Bronchial epithelial cell (primary cell): ENCODE measurements around the gene YTHDF2. TPM values are rescaled to one million over a fixed set of nuclear protein-coding genes. Genes with fewer than 3 reads are reported as not detected.
"Not testable (repeated sequence)": the region's sequence is repeated elsewhere in the genome, so short reads cannot be mapped to it uniquely, and the experiment has no call there.

ENCODE experiments used
- DNase-seq: peaks from one replicate; pipeline ENCODE4 v3.0.0-alpha.2; 2010; ENCODE audit warnings: low read depth
- FAIRE-seq: peaks from 2 replicates; lab custom pipeline; 2011; peaks lifted over from hg19 to GRCh38; lab: Jason Lieb, UNC
- H3K27me3 ChIP-seq: 2 replicates; pipeline ENCODE4 v1.5.1; 2011; ENCODE audit warnings: low read length; ENCODE audit not compliant: control insufficient read depth, insufficient read depth
- H3K36me3 ChIP-seq: 2 replicates; pipeline ENCODE4 v1.5.1; 2011; ENCODE audit warnings: low read length; ENCODE audit not compliant: control insufficient read depth, insufficient read depth
- H3K4me3 ChIP-seq: 2 replicates; pipeline ENCODE4 v1.5.1; 2011; ENCODE audit warnings: mild to moderate bottlenecking, low read depth, low read length, control low read depth
- total RNA-seq: library from RNA; depleted of rRNA; stranded (reverse); fragments of >200 nt; gene quantifications from 2 replicates; pipeline ENCODE4 v1.2.1, GENCODE V29; 2014
- TF ChIP-seq, protein P1 (sequence below): IDR thresholded peaks from 2 replicates; pipeline ENCODE4 v1.5.1; 2011; ENCODE audit warnings: mild to moderate bottlenecking, moderate library complexity, low read length, control low read depth, inconsistent platforms; ENCODE audit not compliant: insufficient read depth, severe bottlenecking

Gene YTHDF2
- total RNA-seq, 1 donor from 2014 or later = 63.4 TPM

DNA sequence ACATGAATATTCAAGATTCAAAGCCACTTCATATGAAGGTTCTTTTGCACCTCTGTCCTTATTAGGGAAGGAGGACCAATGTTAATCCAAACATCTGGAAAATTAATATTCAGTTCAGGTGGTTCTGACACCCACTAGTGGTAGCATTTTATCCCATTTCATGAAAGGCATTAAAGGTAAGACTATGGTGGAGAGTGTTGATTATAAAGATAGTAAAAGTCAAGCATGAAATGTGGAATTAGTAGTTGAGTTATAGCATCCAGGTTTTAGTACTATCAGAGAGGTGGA lies 17.5 kb upstream of the YTHDF2 start:
- TF ChIP-seq, protein P1, sequence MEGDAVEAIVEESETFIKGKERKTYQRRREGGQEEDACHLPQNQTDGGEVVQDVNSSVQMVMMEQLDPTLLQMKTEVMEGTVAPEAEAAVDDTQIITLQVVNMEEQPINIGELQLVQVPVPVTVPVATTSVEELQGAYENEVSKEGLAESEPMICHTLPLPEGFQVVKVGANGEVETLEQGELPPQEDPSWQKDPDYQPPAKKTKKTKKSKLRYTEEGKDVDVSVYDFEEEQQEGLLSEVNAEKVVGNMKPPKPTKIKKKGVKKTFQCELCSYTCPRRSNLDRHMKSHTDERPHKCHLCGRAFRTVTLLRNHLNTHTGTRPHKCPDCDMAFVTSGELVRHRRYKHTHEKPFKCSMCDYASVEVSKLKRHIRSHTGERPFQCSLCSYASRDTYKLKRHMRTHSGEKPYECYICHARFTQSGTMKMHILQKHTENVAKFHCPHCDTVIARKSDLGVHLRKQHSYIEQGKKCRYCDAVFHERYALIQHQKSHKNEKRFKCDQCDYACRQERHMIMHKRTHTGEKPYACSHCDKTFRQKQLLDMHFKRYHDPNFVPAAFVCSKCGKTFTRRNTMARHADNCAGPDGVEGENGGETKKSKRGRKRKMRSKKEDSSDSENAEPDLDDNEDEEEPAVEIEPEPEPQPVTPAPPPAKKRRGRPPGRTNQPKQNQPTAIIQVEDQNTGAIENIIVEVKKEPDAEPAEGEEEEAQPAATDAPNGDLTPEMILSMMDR = no peak
- Histone ChIP-seq H3K4me3 (no peak overlapping the region), H3K36me3 (peaks cover 3% of the 10 kb centered on the region), H3K27me3 (no peaks in the 10 kb centered on the region)
- DNase-seq = no peak
- FAIRE-seq = peak; percentile 62

DNA sequence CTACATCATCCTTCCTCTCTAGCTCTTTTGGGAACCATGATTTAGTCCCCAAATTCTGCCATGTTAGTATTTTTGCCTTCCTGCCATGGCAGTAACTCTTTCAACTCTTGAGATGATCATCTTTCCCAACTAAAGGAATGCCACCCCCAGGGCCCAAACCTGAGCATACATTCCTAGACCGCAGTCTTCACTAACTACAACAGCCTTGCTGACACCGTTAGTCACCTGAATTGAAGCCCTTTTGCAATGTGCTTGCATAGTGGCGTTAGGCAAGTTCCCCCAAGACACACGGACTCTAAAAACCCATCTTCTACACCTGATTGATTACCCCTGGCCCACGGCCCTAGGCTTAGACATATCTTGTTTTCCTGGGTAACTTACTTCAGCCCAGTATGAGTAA lies 16.4 kb upstream of the YTHDF2 start:
- TF ChIP-seq, protein P1 = no peak
- Histone ChIP-seq H3K27me3 (no peaks in the 10 kb centered on the region), H3K4me3 (no peak overlapping the region), H3K36me3 (no peaks in the 10 kb centered on the region)
- DNase-seq = no peak
- no peak for FAIRE-seq

DNA sequence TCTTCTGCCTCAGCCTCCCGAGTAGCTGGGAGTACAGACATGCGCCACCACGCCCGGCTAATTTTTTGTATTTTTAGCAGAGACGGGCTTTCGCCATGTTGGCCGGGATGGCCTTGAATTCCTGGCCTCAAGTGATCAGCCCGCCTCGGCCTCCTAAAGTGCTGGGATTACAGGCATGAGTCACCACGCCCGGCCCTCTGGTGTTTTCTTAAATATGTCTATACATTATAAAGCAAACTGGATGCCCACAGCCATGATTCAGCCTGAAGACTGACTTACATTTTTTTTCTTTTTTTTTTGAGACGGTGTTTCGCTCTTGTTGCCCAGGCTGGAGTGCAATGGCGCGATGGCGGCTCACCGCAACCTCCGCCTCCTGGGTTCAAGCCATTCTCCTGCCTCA lies 14.8 kb upstream of the YTHDF2 start:
- not testable (repeated sequence) for DNase-seq, FAIRE-seq, H3K36me3 ChIP-seq, H3K27me3 ChIP-seq, H3K4me3 ChIP-seq

DNA sequence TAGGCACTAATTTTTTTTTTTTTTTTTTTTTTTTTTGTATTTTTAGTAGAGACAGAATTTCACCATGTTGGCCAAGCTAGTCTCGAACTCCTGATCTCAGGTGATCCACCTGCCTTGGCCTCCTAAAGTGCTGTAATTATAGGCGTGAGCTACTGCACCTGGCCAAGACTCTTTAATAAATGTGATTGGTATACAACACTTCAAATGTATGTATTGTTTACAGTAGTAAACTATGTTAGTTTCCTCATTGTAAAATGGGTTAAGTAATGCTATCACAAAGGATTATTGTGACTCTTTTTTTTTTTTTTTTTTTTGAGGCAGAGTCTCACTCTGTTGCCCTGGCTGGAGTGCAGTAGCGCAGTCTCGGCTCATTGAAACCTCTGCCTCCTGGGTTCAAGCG lies 11.4 kb upstream of the YTHDF2 start:
- not testable (repeated sequence) for DNase-seq, FAIRE-seq, H3K4me3 ChIP-seq, H3K27me3 ChIP-seq, H3K36me3 ChIP-seq

DNA sequence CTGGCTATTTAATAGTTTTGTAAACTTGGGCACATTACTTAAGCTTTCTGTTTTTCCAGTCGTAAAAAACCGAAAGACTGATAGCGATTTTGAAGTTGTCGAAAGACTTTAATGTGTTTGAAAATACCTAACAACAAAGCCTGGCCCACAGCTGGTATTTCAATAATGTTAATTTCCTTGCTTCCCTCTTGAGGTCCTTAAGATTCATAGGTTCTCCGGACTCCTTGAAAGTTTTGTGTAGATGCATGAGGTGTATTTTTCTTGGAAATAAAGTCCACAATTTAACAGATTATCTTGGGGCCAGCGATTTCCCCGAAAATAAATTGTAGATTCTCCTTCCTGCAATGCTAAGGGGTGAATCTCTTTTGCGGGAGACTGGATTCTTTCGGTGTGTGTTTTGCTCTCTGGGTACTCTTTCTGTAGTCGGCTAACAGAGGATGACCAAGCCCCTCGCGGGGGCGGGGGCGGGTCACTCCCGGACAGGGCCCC lies 735 bp upstream of the YTHDF2 start:
- FAIRE-seq (no peak), DNase-seq (no peak)

DNA sequence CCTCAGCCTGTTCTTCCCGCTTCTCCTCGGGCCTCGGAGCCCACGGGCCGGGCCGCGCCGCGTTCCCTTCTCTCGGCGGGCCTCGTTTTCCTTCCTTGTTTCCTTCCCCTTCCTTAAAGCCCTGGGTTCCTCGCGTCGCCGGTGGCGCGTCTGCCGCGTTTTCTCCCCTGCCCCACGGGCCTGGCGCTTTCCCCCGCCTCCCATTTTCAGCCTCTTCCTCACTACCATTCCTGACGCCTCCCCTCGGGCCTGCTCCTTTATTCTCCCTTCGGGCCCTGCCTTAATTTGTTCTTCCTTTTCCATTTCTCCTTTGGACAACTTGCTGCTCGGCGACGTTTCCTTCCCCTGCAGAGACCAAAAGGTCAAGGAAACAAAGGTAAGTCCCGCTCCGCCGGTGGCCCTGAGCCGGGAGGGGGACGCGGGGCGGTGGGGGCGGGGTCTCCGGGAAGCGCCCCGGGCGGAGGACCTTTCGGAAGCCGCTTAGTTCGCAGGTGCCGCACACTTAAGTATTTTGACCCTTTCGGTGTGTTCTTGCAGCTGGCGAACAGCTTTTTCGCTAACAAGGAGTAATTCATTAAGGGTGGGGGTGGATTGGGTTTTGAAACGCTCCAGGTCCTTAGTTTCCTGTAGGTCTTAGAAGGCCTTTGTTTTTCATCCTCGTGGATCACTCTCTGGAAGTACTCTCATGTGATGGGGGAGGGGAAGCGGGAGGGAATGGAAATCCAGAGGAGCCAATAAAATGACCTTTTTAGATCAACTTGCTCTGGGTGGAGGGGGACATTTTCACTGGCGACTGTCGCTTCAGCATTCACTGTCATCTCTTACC lies 780 bp downstream of the YTHDF2 start:
- TF ChIP-seq, protein P1 = no peak
- Histone ChIP-seq H3K4me3 (peak overlapping the region; percentile 57), H3K27me3 (no peaks in the 10 kb centered on the region), H3K36me3 (peaks cover 8% of the 10 kb centered on the region)
- DNase-seq (peak; percentile 40), FAIRE-seq (no peak)

More for the DNA sequence above, 735 bp upstream of the YTHDF2 start:
- TF ChIP-seq, protein P1 = no peak
- H3K27me3 ChIP-seq = no peaks in the 10 kb centered on the region
- H3K4me3 ChIP-seq = peak overlapping the region; percentile 57
- no peaks in the 10 kb centered on the region for H3K36me3 ChIP-seq

DNA sequence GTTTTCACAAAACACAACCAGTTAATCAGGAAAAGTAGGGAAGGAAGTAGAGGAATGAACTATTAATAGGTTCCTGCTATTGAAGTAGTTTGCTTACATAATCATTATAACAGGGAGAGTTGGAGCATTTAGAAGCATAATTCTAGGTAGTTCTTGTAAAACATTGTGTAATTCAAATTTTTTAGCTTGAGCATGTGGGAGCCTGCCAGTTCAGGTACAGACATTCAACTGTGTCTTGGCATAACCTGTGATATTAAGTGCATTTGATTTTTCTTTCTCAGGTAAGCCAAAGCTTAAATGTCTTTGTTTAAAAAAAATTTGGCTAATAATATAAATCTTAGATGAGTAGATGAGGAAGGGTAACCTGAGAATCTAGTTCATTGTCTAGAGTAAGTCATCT lies 3.4 kb downstream of the YTHDF2 start:
- peak; percentile 64 for DNase-seq
- no peaks in the 10 kb centered on the region for H3K27me3 ChIP-seq
- no peak overlapping the region for H3K4me3 ChIP-seq
- TF ChIP-seq, protein P1 = no peak
- H3K36me3 ChIP-seq = peaks cover 18% of the 10 kb centered on the region
- FAIRE-seq = no peak
